IMR-90 (cell line): Measurements from ENCODE around the gene POC1B.

Experiments
- BHLHE40 ChIP-seq: fragments of 150-350 bp; IDR thresholded peaks from 2 replicates; pipeline ENCODE4 v1.6.1; 2016; ENCODE audit warnings: mild to moderate bottlenecking, low read depth, low read length
- CTCF ChIP-seq: conservative IDR thresholded peaks from 2 replicates; pipeline ENCODE4 v1.5.1; 2012; ENCODE audit warnings: mild to moderate bottlenecking, low read depth, low read length, improper control_type of control experiment
- MAFK ChIP-seq: IDR thresholded peaks from 2 replicates; pipeline ENCODE4 v1.6.1; 2012; ENCODE audit warnings: low read depth, low read length, improper control_type of control experiment
- TF ChIP-seq, protein P1 (sequence below): fragments of 150-350 bp; IDR thresholded peaks from 2 replicates; pipeline ENCODE4 v1.6.1; 2017; ENCODE audit warnings: mild to moderate bottlenecking, antibody characterized with exemption, low read length, low read depth

- TF ChIP-seq MAFK, result no peak
- no peak for TF ChIP-seq CTCF
- no peak for TF ChIP-seq BHLHE40
- TF ChIP-seq, protein P1, sequence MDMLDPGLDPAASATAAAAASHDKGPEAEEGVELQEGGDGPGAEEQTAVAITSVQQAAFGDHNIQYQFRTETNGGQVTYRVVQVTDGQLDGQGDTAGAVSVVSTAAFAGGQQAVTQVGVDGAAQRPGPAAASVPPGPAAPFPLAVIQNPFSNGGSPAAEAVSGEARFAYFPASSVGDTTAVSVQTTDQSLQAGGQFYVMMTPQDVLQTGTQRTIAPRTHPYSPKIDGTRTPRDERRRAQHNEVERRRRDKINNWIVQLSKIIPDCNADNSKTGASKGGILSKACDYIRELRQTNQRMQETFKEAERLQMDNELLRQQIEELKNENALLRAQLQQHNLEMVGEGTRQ, result no peak
These were observed 33.9 kb upstream of the POC1B start for GRCh38 chr12:89559753-89560152.
